GM12873 (cell line): ENCODE data around the gene KTN1.

ENCODE experiments used
- TF ChIP-seq, protein P1 (sequence below): IDR thresholded peaks from 2 replicates; pipeline ENCODE4 v1.5.1; 2012; ENCODE audit warnings: low read depth, mild to moderate bottlenecking, moderate library complexity, low read length, control low read depth; ENCODE audit not compliant: insufficient read depth; ENCODE audit errors: missing control alignments

The KTN1 gene

DNA sequence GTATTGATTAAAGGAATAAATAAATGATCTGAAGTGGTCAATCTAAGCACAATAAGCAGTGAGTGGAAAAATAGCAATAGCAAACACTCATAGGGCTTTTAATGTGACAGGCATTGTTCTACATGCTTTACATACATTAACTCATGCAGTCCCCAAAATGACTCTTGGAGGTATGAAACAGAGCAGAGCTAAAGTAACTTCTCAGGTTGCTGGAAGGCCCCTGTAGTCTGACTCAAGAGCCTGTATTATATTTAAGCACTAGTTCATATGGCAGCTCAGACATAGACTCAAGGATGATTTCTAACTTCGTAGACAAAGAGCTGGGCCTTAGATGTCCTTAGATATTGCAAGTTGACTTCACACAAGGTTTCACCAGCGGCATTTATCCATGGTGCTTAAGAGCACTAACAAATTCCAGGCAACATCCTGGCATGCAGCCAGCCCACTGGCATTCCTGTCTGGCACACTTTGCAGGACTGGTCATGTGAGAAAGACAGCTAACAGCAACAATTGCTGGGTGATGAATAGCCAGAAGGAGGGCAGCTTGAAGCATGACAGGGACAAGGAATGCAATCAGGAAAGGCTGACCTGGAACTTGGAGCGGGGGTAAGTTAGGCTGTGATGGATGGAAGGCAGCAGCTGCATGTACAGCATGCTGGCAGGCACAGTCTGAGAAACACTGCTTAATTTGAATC, 22.9 kb upstream of the KTN1 start:
- TF ChIP-seq, protein P1, sequence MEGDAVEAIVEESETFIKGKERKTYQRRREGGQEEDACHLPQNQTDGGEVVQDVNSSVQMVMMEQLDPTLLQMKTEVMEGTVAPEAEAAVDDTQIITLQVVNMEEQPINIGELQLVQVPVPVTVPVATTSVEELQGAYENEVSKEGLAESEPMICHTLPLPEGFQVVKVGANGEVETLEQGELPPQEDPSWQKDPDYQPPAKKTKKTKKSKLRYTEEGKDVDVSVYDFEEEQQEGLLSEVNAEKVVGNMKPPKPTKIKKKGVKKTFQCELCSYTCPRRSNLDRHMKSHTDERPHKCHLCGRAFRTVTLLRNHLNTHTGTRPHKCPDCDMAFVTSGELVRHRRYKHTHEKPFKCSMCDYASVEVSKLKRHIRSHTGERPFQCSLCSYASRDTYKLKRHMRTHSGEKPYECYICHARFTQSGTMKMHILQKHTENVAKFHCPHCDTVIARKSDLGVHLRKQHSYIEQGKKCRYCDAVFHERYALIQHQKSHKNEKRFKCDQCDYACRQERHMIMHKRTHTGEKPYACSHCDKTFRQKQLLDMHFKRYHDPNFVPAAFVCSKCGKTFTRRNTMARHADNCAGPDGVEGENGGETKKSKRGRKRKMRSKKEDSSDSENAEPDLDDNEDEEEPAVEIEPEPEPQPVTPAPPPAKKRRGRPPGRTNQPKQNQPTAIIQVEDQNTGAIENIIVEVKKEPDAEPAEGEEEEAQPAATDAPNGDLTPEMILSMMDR = no peak

DNA sequence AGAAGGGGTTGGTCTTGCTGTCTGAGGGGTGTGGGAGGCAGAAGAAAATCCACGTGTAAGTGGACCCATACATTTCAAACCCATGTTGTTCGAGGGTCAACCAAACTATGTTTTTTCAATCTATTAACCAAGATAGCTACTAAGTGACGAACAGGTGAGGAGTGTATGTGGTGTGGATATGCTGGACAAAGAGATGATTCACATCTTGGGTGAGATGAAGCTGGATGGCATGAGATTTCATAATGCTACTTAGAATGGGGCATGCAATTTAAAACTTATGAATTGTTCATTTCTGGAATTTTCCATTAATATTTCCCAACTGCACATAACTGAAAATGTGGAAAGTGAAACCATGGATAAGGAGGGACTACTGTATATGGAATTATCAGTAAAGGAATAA, 17.9 kb upstream of the KTN1 start:
- TF ChIP-seq, protein P1 = no peak

DNA sequence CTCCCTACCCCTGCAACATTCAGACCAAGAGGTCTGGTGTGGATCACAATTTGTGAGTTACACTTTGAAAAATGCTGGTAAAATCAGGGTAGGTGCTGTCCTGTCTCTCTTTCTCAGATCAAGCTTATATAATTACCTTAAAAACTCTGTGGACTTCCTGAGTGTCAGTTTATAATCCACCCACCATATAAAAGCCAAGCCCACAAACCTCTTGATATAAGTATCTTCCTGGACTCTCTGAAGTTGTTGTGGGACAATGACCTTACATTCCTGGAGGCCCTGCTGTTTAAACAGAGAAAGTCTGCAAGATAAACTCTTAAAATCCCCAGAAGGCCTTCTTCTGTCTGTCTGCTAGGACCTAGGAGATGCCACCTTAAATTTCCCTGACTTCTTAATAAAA, 11.4 kb upstream of the KTN1 start:
- TF ChIP-seq, protein P1 = no peak

DNA sequence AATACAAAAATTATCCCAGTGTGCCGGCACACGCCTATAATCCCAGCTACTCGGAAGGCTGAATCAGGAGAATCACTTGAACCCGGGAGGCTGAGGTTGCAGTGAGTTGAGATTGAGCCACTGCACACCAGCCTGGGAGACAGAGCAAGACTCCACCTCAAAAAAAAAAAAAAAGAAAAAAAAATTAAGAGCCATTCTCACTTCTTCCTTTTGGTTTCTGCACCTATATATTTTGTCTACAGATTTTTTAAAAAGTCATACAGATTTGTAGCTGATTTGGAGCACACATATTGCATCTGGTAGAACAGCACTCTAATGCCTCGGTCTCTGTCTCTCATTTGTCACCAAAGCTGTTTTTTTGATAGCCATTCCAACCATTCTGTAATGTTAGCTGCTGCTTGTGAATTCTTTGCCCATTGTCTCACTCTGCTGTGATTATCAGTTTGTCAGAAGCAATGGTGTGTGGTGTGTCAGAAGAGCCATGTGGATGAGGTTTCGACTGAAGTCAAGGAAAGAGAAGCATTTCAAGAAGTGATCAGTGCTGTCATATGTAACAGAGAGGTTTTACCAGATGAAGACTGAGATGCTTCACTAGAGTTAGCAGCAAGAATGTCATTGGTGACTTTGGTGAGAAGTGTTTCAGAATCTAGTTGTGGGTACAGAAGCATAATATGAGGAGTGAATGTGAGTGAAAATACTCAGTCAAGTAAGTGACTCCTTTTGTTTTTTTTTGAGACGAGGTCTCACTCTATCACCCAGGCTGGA, 8.7 kb upstream of the KTN1 start:
- TF ChIP-seq, protein P1 = no peak

DNA sequence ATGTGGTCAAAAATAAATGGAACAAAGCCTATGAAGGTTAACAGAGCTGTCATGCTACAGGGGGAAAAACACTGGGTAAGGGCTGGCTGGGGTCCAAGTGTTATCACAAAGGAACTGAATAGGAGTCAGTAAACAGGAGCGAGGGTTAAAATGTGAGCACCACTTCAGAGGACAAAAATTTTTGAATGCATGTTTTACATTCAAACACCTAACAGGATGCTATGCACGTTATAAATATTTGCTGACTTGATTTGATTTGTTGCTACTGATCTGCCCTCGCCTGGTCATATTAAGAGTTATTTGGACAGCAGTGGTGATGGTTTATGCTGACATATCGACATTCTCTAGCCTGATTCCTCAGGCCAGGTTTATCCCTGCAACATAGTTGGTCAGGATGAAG, 7.4 kb upstream of the KTN1 start:
- TF ChIP-seq, protein P1 = no peak

DNA sequence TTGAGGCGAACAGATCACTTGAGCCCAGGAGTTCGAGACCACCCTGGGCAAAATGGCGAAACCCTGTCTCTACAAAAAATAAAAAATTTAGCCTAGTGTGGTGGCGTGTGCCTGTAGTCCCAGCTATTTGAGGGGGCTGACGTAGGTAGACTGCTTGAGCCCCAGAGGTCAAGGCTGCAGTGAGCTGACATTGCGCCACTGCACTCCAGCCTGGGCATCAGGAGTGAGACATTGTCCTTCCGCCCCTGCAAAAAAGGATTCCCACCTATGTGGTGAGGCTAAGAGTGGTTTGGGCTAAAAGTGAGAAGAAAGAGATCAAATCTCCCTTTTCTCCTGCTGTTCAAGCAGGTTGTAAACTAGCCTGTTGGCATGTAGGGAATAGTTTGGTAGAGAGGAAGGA, 5.0 kb upstream of the KTN1 start:
- TF ChIP-seq, protein P1 = no peak

DNA sequence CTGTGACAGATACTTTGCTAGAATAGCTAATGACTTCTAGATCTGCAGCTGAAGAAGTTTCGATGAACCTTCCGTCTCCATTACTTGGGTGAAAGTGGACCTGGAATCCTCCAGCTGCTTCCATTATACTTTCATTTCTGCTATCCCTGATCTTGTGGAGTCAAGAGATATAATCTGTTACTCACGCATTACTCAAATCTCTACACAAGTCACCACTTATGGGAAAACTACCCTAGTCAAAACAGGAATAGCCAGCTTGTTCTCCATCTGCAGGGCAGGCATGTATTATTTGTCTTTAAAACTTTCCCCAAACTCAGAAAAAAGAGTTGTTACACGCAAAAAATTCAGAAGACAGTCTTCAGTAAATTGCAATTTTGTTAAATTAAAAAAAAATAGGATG, 2.8 kb upstream of the KTN1 start:
- TF ChIP-seq, protein P1 = no peak
